Cardiac atrium fibroblast (primary cell): ENCODE results near the gene KRTAP22-2. TPM values are rescaled to one million over a fixed set of nuclear protein-coding genes. Genes with fewer than 3 reads are reported as not detected.

Experiments used
- total RNA-seq: library from RNA; depleted of rRNA; stranded (reverse); fragments of >200 nt; gene quantifications from 2 replicates; pipeline ENCODE4 v1.2.3, GENCODE V29; 2015

The KRTAP22-2 gene
- total RNA-seq = not detected in 2 replicates

GRCh38 chr21:30590297-30590696 is at the start of gene KRTAP22-2:
Gene KRTAP22-2, minus strand, starts transcription at chr21:30590397.

GRCh38 chr21:30634906-30635305 is 44.7 kb upstream of the KRTAP22-2 start, which contains the start of gene KRTAP20-2:
Gene KRTAP20-2, plus strand, starts transcription at chr21:30635206. Its CDS starts 58 bp downstream, at chr21:30635264.

GRCh38 chr21:30620522-30620921 is 30.3 kb upstream of the KRTAP22-2 start, which contains the start of gene KRTAP20-4:
Gene KRTAP20-4, plus strand, starts transcription at chr21:30620627.

GRCh38 chr21:30616125-30616524 is 25.9 kb upstream of the KRTAP22-2 start, which contains the start of gene KRTAP20-1:
Gene KRTAP20-1, plus strand, starts transcription at chr21:30616425. Its CDS starts 30 bp downstream, at chr21:30616455.

GRCh38 chr21:30613836-30614235 is 23.6 kb upstream of the KRTAP22-2 start, which contains the start of gene KRTAP6-1:
Gene KRTAP6-1, minus strand, starts transcription at chr21:30613930. Its CDS starts 26 bp downstream, at chr21:30613904.

GRCh38 chr21:30600787-30601186 is 10.6 kb upstream of the KRTAP22-2 start, which contains the start of gene KRTAP22-1:
Gene KRTAP22-1, plus strand, starts transcription at chr21:30601087.

GRCh38 chr21:30598802-30599201 is 8.6 kb upstream of the KRTAP22-2 start, which contains the start of gene KRTAP6-2:
Gene KRTAP6-2, minus strand, starts transcription at chr21:30598902. Its CDS starts 28 bp downstream, at chr21:30598874.

GRCh38 chr21:30592140-30592539 is 1.9 kb upstream of the KRTAP22-2 start, which contains the start of gene KRTAP6-3:
Gene KRTAP6-3, plus strand, starts transcription at chr21:30592440. Its CDS starts 6 bp downstream, at chr21:30592446.

GRCh38 chr21:30561264-30561895 is 28.8 kb downstream of the KRTAP22-2 start, which contains the start of gene KRTAP19-7:
Gene KRTAP19-7, minus strand, starts transcription at chr21:30561314. Its CDS starts 25 bp downstream, at chr21:30561289.

GRCh38 chr21:30541764-30542163 is 48.4 kb downstream of the KRTAP22-2 start, which contains the start of gene KRTAP19-6:
Gene KRTAP19-6, minus strand, starts transcription at chr21:30541864. Its CDS starts 31 bp downstream, at chr21:30541833.

Other genes starting within 250 kb of the KRTAP22-2 start
- not detected in 2 replicates for gene KRTAP23-1, start 241.8 kb downstream of the KRTAP22-2 start, total RNA-seq
- not detected in 2 replicates for gene KRTAP13-2, start 218.1 kb downstream of the KRTAP22-2 start, total RNA-seq
- not detected in 2 replicates for gene KRTAP13-1, start 194.4 kb downstream of the KRTAP22-2 start, total RNA-seq
- gene KRTAP13-3, start 164.5 kb downstream of the KRTAP22-2 start, total RNA-seq = not detected in 2 replicates
- not detected in 2 replicates for gene KRTAP13-4, start 160.2 kb downstream of the KRTAP22-2 start, total RNA-seq
- not detected in 2 replicates for gene KRTAP15-1, start 150.1 kb downstream of the KRTAP22-2 start, total RNA-seq
- gene KRTAP19-1, start 110.0 kb downstream of the KRTAP22-2 start, total RNA-seq = not detected in 2 replicates
- gene KRTAP19-2, start 103.0 kb downstream of the KRTAP22-2 start, total RNA-seq = not detected in 2 replicates
- gene KRTAP19-3, start 98.4 kb downstream of the KRTAP22-2 start, total RNA-seq = not detected in 2 replicates
- gene KRTAP19-4, start 93.2 kb downstream of the KRTAP22-2 start, total RNA-seq = not detected in 2 replicates
- gene KRTAP19-5, start 88.3 kb downstream of the KRTAP22-2 start, total RNA-seq = not detected in 2 replicates
- not detected in 2 replicates for gene KRTAP19-6, start 48.5 kb downstream of the KRTAP22-2 start, total RNA-seq
- not detected in 2 replicates for gene KRTAP19-7, start 29.1 kb downstream of the KRTAP22-2 start, total RNA-seq
- not detected in 2 replicates for gene KRTAP6-3, start 2.0 kb upstream of the KRTAP22-2 start, total RNA-seq
- gene KRTAP6-2, start 8.5 kb upstream of the KRTAP22-2 start, total RNA-seq = not detected in 2 replicates
- gene KRTAP22-1, start 10.7 kb upstream of the KRTAP22-2 start, total RNA-seq = not detected in 2 replicates
- gene KRTAP6-1, start 23.5 kb upstream of the KRTAP22-2 start, total RNA-seq = not detected in 2 replicates
- gene KRTAP20-1, start 26.0 kb upstream of the KRTAP22-2 start, total RNA-seq = not detected in 2 replicates
- gene KRTAP20-4, start 30.2 kb upstream of the KRTAP22-2 start, total RNA-seq = not detected in 2 replicates
- not detected in 2 replicates for gene KRTAP20-2, start 44.8 kb upstream of the KRTAP22-2 start, total RNA-seq
- gene KRTAP20-3, start 52.5 kb upstream of the KRTAP22-2 start, total RNA-seq = not detected in 2 replicates
- gene KRTAP21-3, start 128.4 kb upstream of the KRTAP22-2 start, total RNA-seq = not detected in 2 replicates
- gene KRTAP21-2, start 156.9 kb upstream of the KRTAP22-2 start, total RNA-seq = not detected in 2 replicates
- gene KRTAP21-1, start 165.0 kb upstream of the KRTAP22-2 start, total RNA-seq = not detected in 2 replicates
- not detected in 2 replicates for gene KRTAP8-1, start 222.9 kb upstream of the KRTAP22-2 start, total RNA-seq
- gene KRTAP7-1, start 239.4 kb upstream of the KRTAP22-2 start, total RNA-seq = not detected in 2 replicates